GM18519 (cell line): ENCODE results near the gene OR4Q3.
"Not testable (repeated sequence)": the region's sequence is repeated elsewhere in the genome, so short reads cannot be mapped to it uniquely, and the experiment has no call there.

Experiments used
- ATAC-seq: cut with Tn5 transposase; IDR thresholded peaks from one replicate; pipeline ENCODE4 v1.9.1; 2021; ENCODE audit warnings: mild to moderate bottlenecking, moderate library complexity; ENCODE audit not compliant: unreplicated experiment, low FRiP score

Gene OR4Q3

DNA sequence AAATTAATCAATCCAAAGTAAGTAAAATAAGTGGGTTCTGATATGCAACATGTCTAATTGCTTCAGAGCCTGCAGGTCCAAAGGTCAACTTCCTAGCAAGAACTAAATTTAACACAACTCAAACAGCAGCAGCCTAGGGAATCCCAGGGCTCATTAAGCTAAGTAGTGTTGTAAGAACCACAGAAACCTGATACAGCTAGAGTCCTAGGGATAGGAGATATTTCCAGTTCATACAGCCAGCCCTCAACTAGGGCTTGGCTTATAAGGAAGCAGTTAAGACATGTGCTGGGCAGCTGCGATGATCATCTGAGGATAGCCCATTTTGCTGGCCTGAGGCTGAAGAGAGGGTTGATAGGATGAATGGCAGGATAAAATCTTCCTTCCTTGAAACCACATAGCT, at the start of gene OR4Q3:
TSS of gene OR4Q3 (plus strand) at position 316 of the 400 bp plus-strand sequence.
- no peak for ATAC-seq

DNA sequence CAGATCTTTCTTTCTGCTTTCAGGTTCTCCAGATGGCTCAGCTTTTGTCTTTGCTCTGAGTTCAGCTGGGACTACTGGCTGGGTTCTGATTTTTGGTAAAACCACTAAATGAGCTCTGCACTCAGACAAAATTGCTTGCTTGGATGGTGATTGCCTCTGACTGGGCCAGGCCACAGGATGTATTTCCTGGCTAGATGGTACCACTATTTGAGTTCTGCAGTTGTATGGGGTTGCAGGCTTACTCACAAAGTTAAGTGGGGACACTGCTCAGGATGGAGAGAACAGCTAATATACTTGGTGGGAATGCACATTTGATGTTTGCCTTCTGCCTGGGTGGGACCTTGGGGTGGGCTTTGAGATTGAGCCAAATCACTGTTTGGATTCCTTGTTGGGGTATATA, 14.0 kb upstream of the OR4Q3 start:
- no peak for ATAC-seq

DNA sequence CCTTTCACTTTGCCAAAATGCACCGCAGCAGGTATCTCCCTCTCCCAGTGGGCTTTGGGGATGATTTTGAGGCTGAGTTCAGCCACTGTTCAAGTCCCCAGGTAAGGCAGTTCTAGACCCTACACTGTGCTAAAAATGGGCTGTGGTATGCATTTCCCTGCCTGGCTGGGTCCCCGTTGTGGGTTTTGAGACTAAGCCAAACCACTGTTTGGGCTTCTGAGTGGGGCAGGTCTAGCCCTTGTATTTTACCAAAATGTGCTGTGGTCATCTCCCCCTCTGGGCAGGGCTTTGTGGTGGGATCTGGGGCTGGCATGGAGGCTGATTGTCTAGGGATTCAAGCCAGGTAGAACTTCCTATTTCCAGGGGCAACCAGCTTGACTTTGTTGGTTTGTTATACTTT, 13.6 kb upstream of the OR4Q3 start:
- no peak for ATAC-seq

DNA sequence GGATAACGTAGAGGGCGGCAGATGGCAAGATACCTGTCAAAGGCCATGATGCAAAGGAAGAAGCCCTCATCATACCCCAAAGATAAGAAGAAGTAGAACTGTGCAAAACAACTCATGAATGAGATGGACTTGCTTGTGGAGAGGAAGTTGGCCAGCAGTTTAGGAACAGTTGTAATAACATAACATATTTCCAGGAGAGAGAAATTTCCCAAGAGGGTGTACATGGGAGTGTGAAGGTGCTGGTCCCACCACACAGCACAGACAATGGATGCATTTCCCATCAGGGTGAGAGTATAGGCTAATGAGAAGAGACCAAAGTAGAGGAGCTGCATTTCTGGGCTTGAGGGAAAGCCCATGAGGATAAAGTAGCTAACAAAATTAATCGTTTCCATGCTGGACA, 9.5 kb upstream of the OR4Q3 start:
- not testable (repeated sequence) for ATAC-seq

DNA sequence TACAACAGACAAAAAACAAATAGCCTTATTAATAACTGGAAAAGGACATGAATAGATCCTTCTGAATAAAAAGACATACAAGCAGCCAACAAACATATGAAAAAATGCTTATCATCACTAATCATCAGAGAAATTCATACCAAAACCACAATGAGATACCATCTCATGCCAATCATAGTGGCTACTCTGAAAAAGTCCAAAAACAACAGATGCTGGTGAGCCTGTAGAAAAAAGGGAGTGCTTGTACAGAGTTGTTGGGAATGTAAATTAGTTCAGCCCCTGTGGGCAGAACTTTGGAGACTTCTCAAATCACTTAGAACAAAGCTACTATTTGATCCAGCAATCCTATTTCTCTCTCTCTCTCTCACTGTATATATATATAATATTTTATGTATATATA, 8.9 kb downstream of the OR4Q3 start:
- ATAC-seq = not testable (repeated sequence)

DNA sequence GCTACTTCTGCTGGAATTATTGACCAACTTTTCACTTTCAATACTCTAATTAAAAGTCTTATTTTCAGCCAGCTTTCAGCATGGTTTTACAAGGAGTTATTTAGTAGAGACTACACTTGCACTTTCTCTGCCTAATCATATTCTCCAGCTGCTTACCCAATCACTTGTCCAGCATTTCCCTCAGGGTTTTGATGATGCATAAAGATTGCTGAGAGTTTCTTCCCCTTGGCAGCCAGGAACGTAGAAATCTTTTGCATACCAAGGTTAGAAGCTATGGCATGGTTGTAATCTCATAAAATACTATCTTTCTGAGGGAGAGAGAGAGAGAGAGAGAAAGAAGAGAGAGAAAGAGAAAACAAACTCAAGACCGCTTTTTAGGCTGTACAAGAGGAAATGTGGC, 10.8 kb downstream of the OR4Q3 start:
- no peak for ATAC-seq

DNA sequence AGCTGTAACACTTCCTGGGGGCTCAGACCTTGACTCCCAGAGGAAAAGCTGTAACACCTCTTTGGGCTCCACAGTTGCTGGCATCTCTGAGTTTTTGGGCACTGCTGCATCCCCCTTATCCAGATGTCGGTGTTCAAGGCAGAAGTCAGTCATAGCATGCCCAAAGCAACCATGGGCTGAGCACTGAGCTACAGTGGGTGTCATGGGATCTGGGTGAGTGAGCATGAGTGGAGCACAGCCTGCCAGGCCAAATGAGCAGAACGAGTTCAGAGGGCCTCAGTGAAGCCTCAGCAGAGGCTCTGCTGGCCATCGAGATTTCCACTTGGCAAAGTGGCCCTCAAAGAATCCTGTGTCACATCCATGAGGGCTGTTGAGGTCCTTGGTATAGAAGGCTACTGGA, 28.1 kb downstream of the OR4Q3 start:
- ATAC-seq = not testable (repeated sequence)

DNA sequence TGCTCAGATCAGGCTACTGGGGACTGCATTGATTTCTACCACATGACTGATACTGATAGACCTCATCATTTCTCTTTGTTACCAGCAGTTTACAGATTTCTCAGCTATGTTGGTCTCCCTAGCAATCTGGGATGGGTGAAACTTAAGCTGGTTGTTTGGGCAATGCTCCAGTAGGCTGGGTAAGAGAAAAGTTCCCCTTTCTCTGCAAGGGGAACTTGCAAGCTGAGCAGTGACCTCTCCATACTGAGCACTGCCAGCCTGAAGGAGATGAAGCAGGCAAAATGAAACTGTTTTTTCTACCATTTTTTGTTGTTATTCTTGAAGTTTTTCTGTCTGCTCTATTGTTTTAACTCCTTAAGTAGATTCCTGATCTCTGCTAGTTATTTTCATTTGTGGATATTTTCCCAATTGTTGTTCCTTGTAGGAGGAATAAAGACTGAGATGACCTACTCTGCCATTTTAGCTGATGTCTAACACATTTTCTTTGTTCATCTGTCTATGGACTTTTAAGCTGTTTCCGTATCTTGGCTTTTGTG, 28.6 kb downstream of the OR4Q3 start:
- ATAC-seq = peak; percentile 7

DNA sequence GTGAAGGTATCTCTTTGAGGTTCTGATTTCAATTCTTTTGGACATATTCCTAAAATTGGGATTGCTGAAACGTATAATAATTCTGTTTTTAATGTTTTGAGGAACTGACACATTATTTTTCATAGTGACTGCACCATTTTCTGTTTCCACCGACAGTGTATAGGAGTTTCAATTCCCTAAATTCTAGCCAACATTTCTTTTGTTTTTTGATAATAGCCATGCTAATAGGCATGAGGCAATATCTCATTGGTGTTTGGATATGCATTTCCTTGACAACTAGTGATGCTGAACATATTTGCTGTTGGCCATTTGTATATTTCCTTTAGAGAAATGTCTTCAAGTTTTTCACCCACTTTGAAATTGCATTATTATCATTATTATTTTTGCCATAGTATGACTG, 29.1 kb downstream of the OR4Q3 start:
- ATAC-seq = peak; percentile 87

DNA sequence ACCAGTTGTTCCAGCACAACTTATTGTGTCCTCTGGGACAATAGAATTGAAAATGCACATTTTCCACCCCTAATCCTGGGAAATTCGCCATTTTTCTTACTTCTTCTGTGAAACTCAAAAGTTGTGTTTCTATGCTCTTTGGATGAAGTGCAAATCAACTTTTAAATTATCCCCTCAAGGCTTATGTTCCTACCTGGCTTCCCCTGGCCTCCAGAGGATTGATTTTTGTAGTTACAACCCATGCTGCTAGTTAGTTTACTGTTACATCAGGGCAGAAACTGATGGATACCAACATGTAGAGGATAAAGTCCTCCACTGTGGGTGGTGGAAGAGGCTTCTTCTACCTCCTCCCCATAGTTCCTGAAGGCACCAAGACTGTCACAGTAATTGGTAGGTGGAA, 29.8 kb downstream of the OR4Q3 start, which contains the start of gene OR4M1:
TSS of gene OR4M1 (plus strand) at position 301 of the 400 bp plus-strand sequence. CDS start 6,819 bp downstream, outside the sequence.
- ATAC-seq = not testable (repeated sequence)

DNA sequence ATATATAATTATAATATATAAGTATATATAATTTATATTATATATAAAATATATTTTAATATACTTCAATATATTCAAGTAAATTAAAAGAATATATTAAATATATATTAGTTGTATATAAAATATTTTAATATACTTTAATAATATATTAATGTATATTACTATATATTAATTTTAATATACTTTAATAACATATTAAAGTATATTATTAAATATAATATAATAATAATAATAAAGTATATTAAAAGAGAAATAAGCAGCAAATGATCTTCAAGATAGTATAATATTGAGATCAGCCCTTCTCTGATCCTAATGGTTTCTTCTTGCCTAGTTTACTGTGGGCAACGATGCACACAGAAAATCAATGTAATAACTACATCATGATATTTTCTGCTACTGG, 32.2 kb downstream of the OR4Q3 start:
- ATAC-seq = no peak

DNA sequence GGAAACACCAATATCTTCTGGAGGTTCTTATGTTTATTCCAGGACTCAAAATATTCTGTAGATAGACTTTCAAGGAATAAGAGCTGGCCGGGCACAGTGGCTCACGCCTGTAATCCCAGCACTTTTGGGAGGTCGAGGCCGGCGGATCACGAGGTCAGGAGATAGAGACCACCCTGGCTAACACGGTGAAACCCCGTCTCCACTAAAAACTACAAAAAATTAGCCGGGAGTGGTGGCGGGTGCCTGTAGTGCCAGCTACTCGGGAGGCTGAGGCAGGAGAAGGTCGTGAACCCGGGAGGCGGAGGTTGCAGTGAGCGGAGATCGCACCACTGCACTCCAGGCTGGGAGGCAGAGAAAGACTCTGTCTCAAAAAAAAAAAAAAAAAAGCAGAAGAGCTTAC, 42.5 kb downstream of the OR4Q3 start:
- not testable (repeated sequence) for ATAC-seq

DNA sequence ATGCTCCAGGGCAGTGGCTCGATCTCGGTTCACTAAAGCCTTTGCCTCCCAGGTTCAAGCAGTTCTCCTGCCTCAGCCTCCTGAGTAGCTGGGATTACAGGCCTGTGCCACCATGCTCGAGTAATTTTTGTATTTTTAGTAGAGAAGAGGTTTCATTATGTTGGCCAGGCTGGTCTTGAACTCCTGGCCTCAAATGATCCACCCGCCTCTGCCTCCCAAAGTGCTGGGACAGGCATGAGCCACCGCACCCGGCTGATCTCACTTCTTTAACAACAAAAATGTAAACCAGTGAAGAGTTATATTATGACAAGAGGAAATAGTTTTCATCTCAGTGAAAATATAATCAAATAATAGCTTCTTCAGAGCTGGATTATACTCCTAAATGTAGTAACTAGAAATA, 43.9 kb downstream of the OR4Q3 start:
- ATAC-seq = not testable (repeated sequence)

DNA sequence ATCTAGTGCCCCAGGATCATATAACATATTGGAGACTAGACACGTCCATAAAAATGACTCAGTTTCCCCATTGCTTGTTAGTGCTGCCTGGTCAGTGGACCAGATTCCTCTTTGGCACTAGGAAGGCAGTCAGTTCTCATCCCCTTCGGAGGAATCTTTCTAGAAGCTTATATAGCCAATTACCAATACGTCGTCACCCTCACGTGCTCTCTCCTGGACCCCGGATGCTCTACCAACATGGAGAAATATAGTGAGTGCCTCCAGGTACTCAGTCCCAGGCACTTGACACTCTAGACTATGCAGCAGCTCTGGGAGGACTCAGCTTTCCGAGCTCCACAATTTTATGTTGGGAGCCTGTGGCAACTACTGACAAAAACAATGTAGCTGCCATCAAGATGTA, 44.8 kb downstream of the OR4Q3 start:
- not testable (repeated sequence) for ATAC-seq

DNA sequence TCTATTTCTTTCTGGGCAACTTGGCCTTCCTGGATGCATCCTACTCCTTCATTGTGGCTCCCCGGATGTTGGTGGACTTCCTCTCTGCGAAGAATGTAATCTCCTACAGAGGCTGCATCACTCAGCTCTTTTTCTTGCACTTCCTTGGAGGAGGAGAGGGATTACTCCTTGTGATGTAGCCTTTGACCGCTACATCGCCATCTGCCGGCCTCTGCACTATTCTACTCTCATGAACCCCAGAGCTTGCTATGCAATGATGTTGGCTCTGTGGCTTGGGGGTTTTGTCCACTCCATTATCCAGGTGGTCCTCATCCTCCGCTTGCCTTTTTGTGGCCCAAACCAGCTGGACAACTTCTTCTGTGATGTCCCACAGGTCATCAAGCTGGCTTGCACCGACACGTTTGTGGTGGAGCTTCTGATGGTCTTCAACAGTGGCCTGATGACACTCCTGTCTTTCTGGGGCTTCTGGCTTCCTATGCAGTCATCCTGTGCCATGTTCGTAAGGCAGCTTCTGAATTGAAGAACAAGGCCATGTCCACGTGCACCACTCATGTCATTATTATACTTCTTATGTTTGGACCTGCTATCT, 53.2 kb downstream of the OR4Q3 start:
- ATAC-seq = not testable (repeated sequence)
